ENCODE results near the gene CACNA1B. TPM values are rescaled to one million over a fixed set of nuclear protein-coding genes. Genes with fewer than 3 reads are reported as not detected.

The CACNA1B gene
- total and polyA plus RNA-seq, 2 donors (not counting 1 experiment from before 2014, with no cell fraction given): 0.15 TPM; not detected in 1

DNA sequence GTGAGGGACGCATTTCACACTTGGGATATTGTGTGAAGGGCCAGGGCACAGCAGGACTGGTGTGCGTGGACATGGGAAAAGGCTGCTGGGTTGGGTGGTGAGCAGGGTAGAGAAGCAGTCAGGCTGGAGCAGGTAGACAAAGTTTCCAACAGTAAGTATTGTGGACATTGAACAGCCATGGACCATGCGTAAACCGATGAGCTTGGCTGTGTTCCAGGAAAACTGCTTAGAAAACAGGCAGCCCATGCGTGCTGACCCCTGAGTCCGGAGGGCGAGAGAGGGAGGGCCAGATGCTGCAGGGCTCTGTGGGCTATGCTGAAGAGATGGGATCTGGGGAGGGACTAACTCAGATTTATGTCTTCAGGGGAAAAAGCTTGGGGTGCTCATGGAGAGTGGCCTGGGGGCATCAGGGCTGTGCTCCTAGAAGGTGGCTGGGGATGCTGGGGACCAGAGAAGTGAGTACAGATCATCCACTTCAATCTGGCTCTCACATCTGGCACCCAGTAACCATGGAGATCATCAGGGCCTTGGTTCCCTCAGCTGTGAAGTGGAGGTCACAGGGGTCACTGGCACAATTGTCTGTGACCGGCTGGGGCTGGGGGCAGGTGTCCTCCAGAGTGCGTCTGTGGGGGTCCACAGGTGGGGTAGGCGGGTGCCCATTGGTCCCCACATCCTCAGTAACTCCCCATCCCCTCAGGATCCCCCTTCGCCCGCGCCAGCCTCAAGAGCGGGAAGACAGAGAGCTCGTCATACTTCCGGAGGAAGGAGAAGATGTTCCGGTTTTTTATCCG is 93.3 kb downstream of the CACNA1B start:
- TF ChIP-seq, protein P1, sequence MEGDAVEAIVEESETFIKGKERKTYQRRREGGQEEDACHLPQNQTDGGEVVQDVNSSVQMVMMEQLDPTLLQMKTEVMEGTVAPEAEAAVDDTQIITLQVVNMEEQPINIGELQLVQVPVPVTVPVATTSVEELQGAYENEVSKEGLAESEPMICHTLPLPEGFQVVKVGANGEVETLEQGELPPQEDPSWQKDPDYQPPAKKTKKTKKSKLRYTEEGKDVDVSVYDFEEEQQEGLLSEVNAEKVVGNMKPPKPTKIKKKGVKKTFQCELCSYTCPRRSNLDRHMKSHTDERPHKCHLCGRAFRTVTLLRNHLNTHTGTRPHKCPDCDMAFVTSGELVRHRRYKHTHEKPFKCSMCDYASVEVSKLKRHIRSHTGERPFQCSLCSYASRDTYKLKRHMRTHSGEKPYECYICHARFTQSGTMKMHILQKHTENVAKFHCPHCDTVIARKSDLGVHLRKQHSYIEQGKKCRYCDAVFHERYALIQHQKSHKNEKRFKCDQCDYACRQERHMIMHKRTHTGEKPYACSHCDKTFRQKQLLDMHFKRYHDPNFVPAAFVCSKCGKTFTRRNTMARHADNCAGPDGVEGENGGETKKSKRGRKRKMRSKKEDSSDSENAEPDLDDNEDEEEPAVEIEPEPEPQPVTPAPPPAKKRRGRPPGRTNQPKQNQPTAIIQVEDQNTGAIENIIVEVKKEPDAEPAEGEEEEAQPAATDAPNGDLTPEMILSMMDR (IDR thresholded peaks at IDR 0.05): no peak
- no peak for TF ChIP-seq EZH2 (IDR thresholded peaks at IDR 0.05; ENCODE audit: borderline replicate concordance, insufficient read depth, low read depth, low read length, poor library complexity, severe bottlenecking)

DNA sequence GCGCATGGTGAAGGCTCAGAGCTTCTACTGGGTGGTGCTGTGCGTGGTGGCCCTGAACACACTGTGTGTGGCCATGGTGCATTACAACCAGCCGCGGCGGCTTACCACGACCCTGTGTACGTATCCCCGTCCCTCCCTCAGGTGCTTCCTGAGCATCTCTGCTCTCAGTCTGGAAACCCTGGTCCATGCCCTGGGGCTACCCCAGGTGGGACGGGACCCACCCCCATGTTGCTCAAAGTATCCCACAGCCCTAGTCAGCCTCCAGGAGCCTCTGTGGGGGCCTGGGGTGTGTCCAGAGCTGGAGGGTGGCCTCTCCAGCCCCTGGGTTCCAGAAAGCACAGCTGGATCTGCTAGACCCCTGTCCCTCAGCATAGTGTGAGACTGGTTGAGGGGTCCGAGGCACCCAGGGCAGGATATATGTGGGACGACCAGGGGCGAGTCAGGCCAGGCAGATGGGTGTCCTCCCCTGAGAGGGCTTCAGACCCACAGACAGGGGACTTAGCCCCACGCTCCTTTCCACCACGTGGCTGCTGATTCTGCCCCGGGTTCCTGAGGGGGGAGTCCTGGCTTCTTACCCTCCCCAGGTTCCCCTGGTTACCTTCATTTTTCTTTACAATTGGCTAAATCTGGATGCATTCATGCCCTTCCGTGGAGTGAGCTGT is 94.0 kb downstream of the CACNA1B start:
- H3K4me2 ChIP-seq (replicated peaks; ENCODE audit: low read depth, low read length, poor library complexity, severe bottlenecking): no peak overlapping the region
- no peak overlapping the region for H3K9ac ChIP-seq (ENCODE audit: low read length)
- 93% methylated on average over 15 of the region's 16 CpGs for WGBS (ENCODE audit: insufficient coverage)
- H3K4me3 Mint-ChIP-seq: no peak overlapping the region
- H3K79me2 ChIP-seq (ENCODE audit: control insufficient read depth, insufficient read depth, low read length): no peaks in the 10 kb centered on the region
- DNase-seq: no peak
- no peak overlapping the region for H2AFZ ChIP-seq (ENCODE audit: insufficient read depth, low read depth, low read length, poor library complexity, severe bottlenecking)
- no peaks in the 10 kb centered on the region for H3K9me3 ChIP-seq (ENCODE audit: control extremely low read depth in 1 of 3, control insufficient read depth in 2 of 3, insufficient read depth in 1 of 3, low read length in 2 of 3)
- H3K4me3 ChIP-seq (ENCODE audit: control extremely low read depth in 1 of 5, extremely low read depth in 1 of 5, insufficient read depth in 1 of 5, low read depth in 2 of 5, low read length in 4 of 5): no peak overlapping the region
- TF ChIP-seq EZH2 (IDR thresholded peaks at IDR 0.05; ENCODE audit: borderline replicate concordance, insufficient read depth, low read depth, low read length, poor library complexity, severe bottlenecking): no peak
- TF ChIP-seq, protein P1 (IDR thresholded peaks at IDR 0.05): no peak
- H3K27ac Mint-ChIP-seq: no peak overlapping the region
- H3K27ac ChIP-seq (ENCODE audit: low read length in 2 of 2): no peak overlapping the region
- no peak for ATAC-seq (ENCODE audit: low read depth)
- peaks cover 0 to 6% (median 0%) of the 10 kb centered on the region in 4 experiments for H3K27me3 ChIP-seq (replicated peaks in 1 of 4; ENCODE audit: control extremely low read depth in 1 of 4, control insufficient read depth in 3 of 4, insufficient read depth in 4 of 4, low read length in 3 of 4)
- no peaks in the 10 kb centered on the region for H3K36me3 ChIP-seq (replicated peaks in 1 of 2; ENCODE audit: control extremely low read depth in 1 of 2, control insufficient read depth in 1 of 2, extremely low read depth in 1 of 2, insufficient read depth in 2 of 2, low read length in 1 of 2)
- no peaks in the 10 kb centered on the region for H3K4me1 ChIP-seq (ENCODE audit: control insufficient read depth in 2 of 2, insufficient read depth in 2 of 2, low read length in 2 of 2)
- H3K9me3 Mint-ChIP-seq (ENCODE audit: insufficient read depth): no peaks in the 10 kb centered on the region
- peaks cover 19% of the 10 kb centered on the region for H3K27me3 Mint-ChIP-seq
- ChIA-PET CTCF (no interaction called here), POLR2A (no interaction called here)
- no peaks in the 10 kb centered on the region for H3K4me1 Mint-ChIP-seq
- no peaks in the 10 kb centered on the region for H4K20me1 ChIP-seq (ENCODE audit: control insufficient read depth, insufficient read depth, low read length, poor library complexity, severe bottlenecking)
- intact Hi-C loops (cut with micrococcal nuclease): no loop called here

More for the DNA sequence above, 93.3 kb downstream of the CACNA1B start:
- Histone ChIP-seq H2AFZ (ENCODE audit: insufficient read depth, low read depth, low read length, poor library complexity, severe bottlenecking) (no peak overlapping the region), H3K4me2 (replicated peaks; ENCODE audit: low read depth, low read length, poor library complexity, severe bottlenecking) (no peak overlapping the region), H3K4me1 (ENCODE audit: control insufficient read depth in 2 of 2, insufficient read depth in 2 of 2, low read length in 2 of 2) (no peaks in the 10 kb centered on the region), H3K4me3 (ENCODE audit: control extremely low read depth in 1 of 5, extremely low read depth in 1 of 5, insufficient read depth in 1 of 5, low read depth in 2 of 5, low read length in 4 of 5) (no peak overlapping the region), H3K36me3 (replicated peaks in 1 of 2; ENCODE audit: control extremely low read depth in 1 of 2, control insufficient read depth in 1 of 2, extremely low read depth in 1 of 2, insufficient read depth in 2 of 2, low read length in 1 of 2) (no peaks in the 10 kb centered on the region), H3K27me3 (replicated peaks in 1 of 4; ENCODE audit: control extremely low read depth in 1 of 4, control insufficient read depth in 3 of 4, insufficient read depth in 4 of 4, low read length in 3 of 4) (peaks cover 0 to 6% (median 0%) of the 10 kb centered on the region in 4 experiments), H4K20me1 (ENCODE audit: control insufficient read depth, insufficient read depth, low read length, poor library complexity, severe bottlenecking) (no peaks in the 10 kb centered on the region), H3K27ac (ENCODE audit: low read length in 2 of 2) (no peak overlapping the region), H3K9me3 (ENCODE audit: control extremely low read depth in 1 of 3, control insufficient read depth in 2 of 3, insufficient read depth in 1 of 3, low read length in 2 of 3) (no peaks in the 10 kb centered on the region), H3K9ac (ENCODE audit: low read length) (no peak overlapping the region), H3K79me2 (ENCODE audit: control insufficient read depth, insufficient read depth, low read length) (no peaks in the 10 kb centered on the region)
- intact Hi-C loops (cut with micrococcal nuclease): no loop called here
- Mint-ChIP-seq H3K27ac (no peak overlapping the region), H3K4me1 (no peaks in the 10 kb centered on the region), H3K27me3 (peaks cover 20% of the 10 kb centered on the region), H3K9me3 (ENCODE audit: insufficient read depth) (no peaks in the 10 kb centered on the region), H3K4me3 (no peak overlapping the region)
- DNase-seq: no peak
- ChIA-PET CTCF (no interaction called here), POLR2A (no interaction called here)
- 95% methylated on average over 13 of the region's 18 CpGs for WGBS (ENCODE audit: insufficient coverage)
- ATAC-seq (ENCODE audit: low read depth): no peak
